ENCODE data around the gene ZNF280B.

ZNF280B gene

DNA sequence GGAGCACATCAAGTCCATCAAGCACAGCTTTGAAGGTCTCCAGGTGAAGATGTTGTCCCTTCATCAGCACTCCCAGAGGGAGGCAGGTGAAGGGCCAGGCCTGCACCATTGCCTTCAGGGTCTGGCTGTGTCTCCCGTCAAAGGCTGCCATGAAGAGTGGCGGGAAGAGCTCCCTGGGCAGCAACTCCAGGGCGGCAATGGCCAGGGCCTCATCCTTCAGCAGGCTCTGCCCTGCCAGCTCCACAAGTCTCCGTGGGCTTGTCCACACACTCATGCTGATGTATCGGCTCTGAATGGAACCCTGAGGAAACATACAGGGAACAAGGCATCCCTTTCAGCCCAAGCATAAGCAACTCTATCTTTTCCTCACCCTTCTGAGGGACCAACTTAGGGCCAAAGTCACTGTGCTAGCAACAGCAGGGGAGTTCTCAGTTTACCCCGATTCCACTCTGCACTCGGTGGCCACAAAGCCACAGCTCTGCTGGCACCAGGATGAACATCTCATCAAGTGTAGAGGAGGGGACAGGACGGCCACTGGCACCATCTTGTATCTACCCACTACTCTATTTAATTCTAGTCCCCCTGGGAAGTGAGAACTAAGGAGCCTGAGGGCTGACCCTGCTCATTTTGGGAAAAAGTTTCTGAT is 42.4 kb upstream of the ZNF280B start:
- no peak overlapping the region for H3K27ac ChIP-seq (ENCODE audit: low read depth, low read length)
- H3K9ac ChIP-seq (ENCODE audit: low read depth in 1 of 2, low read length in 2 of 2), result no peak overlapping the region
- H3K36me3 ChIP-seq (ENCODE audit: control insufficient read depth in 1 of 2, insufficient read depth in 2 of 2, low read length in 2 of 2), result no peaks in the 10 kb centered on the region
- no peaks in the 10 kb centered on the region for H3K4me1 ChIP-seq (ENCODE audit: control insufficient read depth in 1 of 2, insufficient read depth in 2 of 2, low read length in 2 of 2)
- no peaks in the 10 kb centered on the region for H3K9me3 ChIP-seq (ENCODE audit: control insufficient read depth in 1 of 2, low read length in 2 of 2)
- no peak overlapping the region for H3K4me3 ChIP-seq (ENCODE audit: low read depth in 1 of 2, low read length in 2 of 2)
- H3K27me3 ChIP-seq (ENCODE audit: control insufficient read depth in 1 of 2, insufficient read depth in 2 of 2, low read length in 2 of 2), result peaks cover 5 to 6% of the 10 kb centered on the region in 2 donors

DNA sequence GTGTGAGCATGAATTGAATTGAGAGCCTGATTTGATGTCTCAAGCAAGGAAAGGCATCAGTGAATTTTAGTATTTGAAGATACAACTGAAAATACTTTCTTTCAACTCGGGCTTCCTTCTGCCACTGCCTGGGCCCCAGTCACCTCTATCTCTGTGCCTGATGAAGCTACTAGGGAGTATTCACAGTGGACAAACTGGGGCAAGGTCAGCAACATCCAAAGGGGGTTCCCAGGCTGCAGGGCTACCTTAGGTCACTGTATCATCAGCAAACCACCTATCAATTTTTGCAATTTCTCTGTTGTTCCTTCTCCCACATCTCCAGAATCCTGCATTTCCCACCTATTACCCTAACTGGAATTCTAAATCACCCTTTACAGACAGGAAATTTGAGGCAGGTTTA is 40.4 kb upstream of the ZNF280B start:
- Histone ChIP-seq H3K4me3 (ENCODE audit: low read depth in 1 of 2, low read length in 2 of 2) (no peak overlapping the region), H3K36me3 (ENCODE audit: control insufficient read depth in 1 of 2, insufficient read depth in 2 of 2, low read length in 2 of 2) (no peaks in the 10 kb centered on the region), H3K27me3 (ENCODE audit: control insufficient read depth in 1 of 2, insufficient read depth in 2 of 2, low read length in 2 of 2) (peaks cover 5 to 6% of the 10 kb centered on the region in 2 donors), H3K9ac (ENCODE audit: low read depth in 1 of 2, low read length in 2 of 2) (no peak overlapping the region), H3K27ac (ENCODE audit: low read depth, low read length) (no peak overlapping the region), H3K9me3 (ENCODE audit: control insufficient read depth in 1 of 2, low read length in 2 of 2) (no peaks in the 10 kb centered on the region), H3K4me1 (ENCODE audit: control insufficient read depth in 1 of 2, insufficient read depth in 2 of 2, low read length in 2 of 2) (no peaks in the 10 kb centered on the region)

DNA sequence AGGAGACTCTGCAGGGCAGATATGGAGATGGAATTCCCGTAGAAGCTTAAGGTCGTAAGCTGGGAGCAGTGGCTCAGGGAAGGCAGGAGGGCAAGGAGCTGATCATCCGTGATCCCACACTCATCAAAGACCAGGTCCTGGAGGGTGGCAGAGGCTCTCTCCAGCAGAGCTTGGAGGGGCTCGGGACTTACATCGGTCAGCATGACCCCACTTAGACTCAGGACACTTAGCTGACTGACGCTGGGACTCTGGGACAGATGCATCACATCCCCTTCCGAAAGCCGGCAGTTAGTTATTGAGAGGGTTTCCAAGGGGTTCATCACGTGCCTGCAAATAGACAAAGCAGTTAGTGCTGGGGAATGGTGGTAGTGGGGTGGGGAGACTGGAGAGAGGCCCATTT is 39.8 kb upstream of the ZNF280B start:
- H3K4me3 ChIP-seq (ENCODE audit: low read depth in 1 of 2, low read length in 2 of 2), result no peak overlapping the region

DNA sequence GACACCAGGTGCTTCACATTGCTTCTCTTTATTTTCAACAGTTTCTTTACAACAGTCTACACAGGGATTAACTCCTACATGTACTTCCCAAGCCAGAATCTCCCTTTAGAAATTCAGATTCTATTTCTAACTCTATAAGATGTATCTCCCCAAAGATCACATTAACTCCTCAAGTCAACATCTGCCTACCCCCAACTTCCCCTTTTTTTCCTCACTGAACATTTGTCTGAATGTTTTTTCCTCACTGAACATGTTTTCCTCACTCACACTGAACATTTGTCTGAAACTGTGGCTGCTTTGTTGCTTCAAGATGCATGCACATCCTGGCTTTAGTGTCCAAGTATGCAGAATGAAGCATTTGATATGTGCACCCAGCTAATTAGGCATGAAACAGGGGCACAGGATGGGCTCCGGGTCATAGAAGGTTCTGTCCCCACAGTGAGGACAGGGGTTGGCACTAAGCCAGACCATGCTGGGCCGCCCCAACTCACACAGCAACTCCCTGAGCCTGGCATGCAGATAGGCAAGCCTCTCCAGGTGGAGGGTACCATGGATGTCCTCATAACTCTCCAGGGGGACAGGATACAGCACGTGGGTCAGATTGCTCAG is 39.3 kb upstream of the ZNF280B start:
- no peaks in the 10 kb centered on the region for H3K36me3 ChIP-seq (ENCODE audit: control insufficient read depth in 1 of 2, insufficient read depth in 2 of 2, low read length in 2 of 2)
- no peaks in the 10 kb centered on the region for H3K4me1 ChIP-seq (ENCODE audit: control insufficient read depth in 1 of 2, insufficient read depth in 2 of 2, low read length in 2 of 2)
- no peak overlapping the region for H3K4me3 ChIP-seq (ENCODE audit: low read depth in 1 of 2, low read length in 2 of 2)
- H3K27me3 ChIP-seq (ENCODE audit: control insufficient read depth in 1 of 2, insufficient read depth in 2 of 2, low read length in 2 of 2), result peaks cover 5 to 6% of the 10 kb centered on the region in 2 donors
- H3K27ac ChIP-seq (ENCODE audit: low read depth, low read length), result no peak overlapping the region
- H3K9ac ChIP-seq (ENCODE audit: low read depth in 1 of 2, low read length in 2 of 2), result no peak overlapping the region
- H3K9me3 ChIP-seq (ENCODE audit: control insufficient read depth in 1 of 2, low read length in 2 of 2), result no peaks in the 10 kb centered on the region

More for the DNA sequence above, 39.8 kb upstream of the ZNF280B start:
- peaks cover 5 to 6% of the 10 kb centered on the region in 2 donors for H3K27me3 ChIP-seq (ENCODE audit: control insufficient read depth in 1 of 2, insufficient read depth in 2 of 2, low read length in 2 of 2)
- no peak overlapping the region for H3K9ac ChIP-seq (ENCODE audit: low read depth in 1 of 2, low read length in 2 of 2)
- no peaks in the 10 kb centered on the region for H3K36me3 ChIP-seq (ENCODE audit: control insufficient read depth in 1 of 2, insufficient read depth in 2 of 2, low read length in 2 of 2)
- H3K27ac ChIP-seq (ENCODE audit: low read depth, low read length), result no peak overlapping the region
- H3K4me1 ChIP-seq (ENCODE audit: control insufficient read depth in 1 of 2, insufficient read depth in 2 of 2, low read length in 2 of 2), result no peaks in the 10 kb centered on the region
- H3K9me3 ChIP-seq (ENCODE audit: control insufficient read depth in 1 of 2, low read length in 2 of 2), result no peaks in the 10 kb centered on the region

DNA sequence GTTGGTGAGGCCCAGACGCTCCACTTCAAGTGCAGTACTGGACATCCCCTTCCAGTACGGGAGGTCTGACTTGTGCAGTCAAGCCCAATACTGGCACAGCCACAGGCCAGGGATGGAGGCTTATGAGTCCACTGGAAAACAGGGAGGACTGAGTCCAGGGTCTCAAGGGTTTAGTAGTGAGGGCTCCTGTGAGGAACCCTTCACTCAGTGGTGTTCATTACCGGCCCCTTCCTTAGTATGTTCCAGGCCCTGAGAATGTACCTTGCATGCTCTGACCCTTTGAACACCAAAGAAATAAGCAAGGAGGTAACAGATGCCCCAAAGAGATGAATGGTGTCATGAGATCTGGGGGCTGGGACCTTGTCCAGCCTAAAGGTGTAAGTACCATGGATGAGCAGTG is 38.7 kb upstream of the ZNF280B start:
- Histone ChIP-seq H3K27ac (ENCODE audit: low read depth, low read length) (no peak overlapping the region), H3K4me3 (ENCODE audit: low read depth in 1 of 2, low read length in 2 of 2) (no peak overlapping the region), H3K4me1 (ENCODE audit: control insufficient read depth in 1 of 2, insufficient read depth in 2 of 2, low read length in 2 of 2) (no peaks in the 10 kb centered on the region), H3K9ac (ENCODE audit: low read depth in 1 of 2, low read length in 2 of 2) (no peak overlapping the region), H3K36me3 (ENCODE audit: control insufficient read depth in 1 of 2, insufficient read depth in 2 of 2, low read length in 2 of 2) (no peaks in the 10 kb centered on the region), H3K27me3 (ENCODE audit: control insufficient read depth in 1 of 2, insufficient read depth in 2 of 2, low read length in 2 of 2) (peaks cover 5 to 6% of the 10 kb centered on the region in 2 donors), H3K9me3 (ENCODE audit: control insufficient read depth in 1 of 2, low read length in 2 of 2) (no peaks in the 10 kb centered on the region)

DNA sequence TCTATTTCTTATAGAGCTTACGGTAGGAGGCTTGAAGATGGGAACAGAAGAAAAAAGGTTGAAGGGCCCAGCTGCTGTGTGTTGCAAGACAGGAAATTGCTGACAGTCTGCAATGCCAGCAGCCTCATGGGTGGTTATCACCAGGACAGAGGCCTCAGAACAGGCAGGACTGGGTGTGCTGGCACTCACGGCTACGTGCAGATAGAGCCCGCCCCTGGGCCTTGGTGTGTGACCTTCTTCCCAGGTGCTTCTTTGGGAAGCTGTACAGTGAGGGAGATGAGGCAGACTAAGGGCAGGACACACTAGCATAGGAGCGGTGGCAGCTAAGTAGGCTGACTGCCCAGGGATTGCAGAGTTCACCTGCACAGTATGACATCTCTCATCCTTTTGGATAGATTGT is 37.9 kb upstream of the ZNF280B start:
- Histone ChIP-seq H3K4me3 (ENCODE audit: low read depth in 1 of 2, low read length in 2 of 2) (no peak overlapping the region), H3K27ac (ENCODE audit: low read depth, low read length) (no peak overlapping the region), H3K27me3 (ENCODE audit: control insufficient read depth in 1 of 2, insufficient read depth in 2 of 2, low read length in 2 of 2) (peaks cover 5 to 6% of the 10 kb centered on the region in 2 donors), H3K9me3 (ENCODE audit: control insufficient read depth in 1 of 2, low read length in 2 of 2) (no peaks in the 10 kb centered on the region), H3K36me3 (ENCODE audit: control insufficient read depth in 1 of 2, insufficient read depth in 2 of 2, low read length in 2 of 2) (no peaks in the 10 kb centered on the region), H3K4me1 (ENCODE audit: control insufficient read depth in 1 of 2, insufficient read depth in 2 of 2, low read length in 2 of 2) (no peaks in the 10 kb centered on the region), H3K9ac (ENCODE audit: low read depth in 1 of 2, low read length in 2 of 2) (no peak overlapping the region)

DNA sequence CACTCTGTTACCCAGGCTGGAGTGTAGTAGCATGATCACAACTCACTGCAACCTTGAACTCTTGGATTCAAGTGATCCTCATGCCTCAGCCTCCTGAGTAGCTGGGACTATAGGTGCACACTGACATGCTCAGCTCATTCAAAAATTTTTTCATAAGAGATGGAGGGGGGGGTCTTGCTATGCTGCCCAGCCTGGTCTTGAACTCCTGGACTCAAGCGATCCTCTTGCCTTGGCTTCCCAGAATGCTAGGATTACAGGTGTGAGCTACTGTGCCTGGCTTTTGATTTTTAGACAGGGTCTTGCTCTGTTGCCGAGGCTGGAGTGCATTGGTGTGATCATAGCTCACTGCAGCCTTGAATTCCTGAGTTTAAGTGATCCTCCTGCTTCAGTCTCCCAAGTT is 36.5 kb upstream of the ZNF280B start:
- Histone ChIP-seq H3K4me3 (ENCODE audit: low read depth in 1 of 2, low read length in 2 of 2) (no peak overlapping the region), H3K27me3 (ENCODE audit: control insufficient read depth in 1 of 2, insufficient read depth in 2 of 2, low read length in 2 of 2) (peaks cover 5 to 6% of the 10 kb centered on the region in 2 donors), H3K4me1 (ENCODE audit: control insufficient read depth in 1 of 2, insufficient read depth in 2 of 2, low read length in 2 of 2) (no peaks in the 10 kb centered on the region), H3K27ac (ENCODE audit: low read depth, low read length) (no peak overlapping the region), H3K36me3 (ENCODE audit: control insufficient read depth in 1 of 2, insufficient read depth in 2 of 2, low read length in 2 of 2) (no peaks in the 10 kb centered on the region), H3K9ac (ENCODE audit: low read depth in 1 of 2, low read length in 2 of 2) (no peak overlapping the region), H3K9me3 (ENCODE audit: control insufficient read depth in 1 of 2, low read length in 2 of 2) (no peaks in the 10 kb centered on the region)

DNA sequence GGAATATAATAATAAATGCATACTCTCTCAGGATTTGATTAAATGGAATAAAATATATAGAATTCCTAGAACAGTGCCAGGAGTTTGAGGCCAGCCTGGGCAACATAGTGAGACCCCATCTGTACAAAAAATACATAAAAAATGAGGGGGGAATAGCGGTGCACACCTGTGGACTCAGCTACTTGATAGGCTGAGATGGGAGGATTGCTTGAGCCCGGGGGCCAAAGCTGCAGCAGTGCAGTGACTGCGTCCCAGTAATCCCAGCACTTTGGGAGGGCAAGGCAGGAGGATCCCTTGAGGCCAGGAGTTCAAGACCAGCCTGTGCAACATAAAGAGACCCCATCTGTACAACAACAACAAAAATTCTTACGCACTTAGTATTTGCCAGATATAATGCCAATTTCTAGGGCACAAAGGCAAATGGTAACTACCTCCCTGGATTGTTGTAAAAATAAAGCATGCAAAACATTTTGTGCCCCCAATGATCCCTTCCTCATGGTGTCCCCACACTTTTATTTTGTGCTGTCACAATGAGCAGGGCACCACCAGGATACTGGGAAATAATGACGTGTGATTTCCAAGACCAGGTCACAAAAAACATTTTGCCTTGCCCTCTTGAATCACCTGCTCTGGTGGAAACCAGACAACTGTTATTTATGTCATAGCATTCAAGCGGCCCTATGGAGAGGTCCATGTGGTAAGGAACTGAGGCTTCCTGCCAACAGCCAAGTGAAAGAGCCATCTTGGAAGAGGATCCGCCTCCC is 29.9 kb upstream of the ZNF280B start:
- no peak overlapping the region for H3K27ac ChIP-seq (ENCODE audit: low read depth, low read length)
- no peak overlapping the region for H3K9ac ChIP-seq (ENCODE audit: low read depth in 1 of 2, low read length in 2 of 2)
- no peaks in the 10 kb centered on the region for H3K27me3 ChIP-seq (ENCODE audit: control insufficient read depth in 1 of 2, insufficient read depth in 2 of 2, low read length in 2 of 2)

DNA sequence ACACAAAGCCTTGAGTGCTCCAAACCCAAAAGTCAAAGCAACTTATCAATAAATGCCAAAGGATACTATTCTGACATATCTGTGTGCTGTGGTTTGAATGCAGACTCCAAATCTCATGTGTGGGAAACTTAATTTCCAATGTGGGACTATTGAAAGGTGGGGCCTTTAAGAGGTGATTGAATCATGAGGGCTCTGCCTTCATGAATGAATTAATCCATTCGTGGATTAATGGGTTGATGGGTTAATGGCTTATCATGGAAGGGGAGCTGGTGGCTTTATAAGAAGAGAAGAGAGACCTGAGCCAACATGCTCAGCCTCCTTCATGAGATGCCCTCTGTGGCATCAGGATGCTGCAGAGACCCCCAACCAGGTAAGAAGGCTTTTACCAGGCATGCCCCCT is 28.4 kb upstream of the ZNF280B start:
- no peak overlapping the region for H3K4me3 ChIP-seq (ENCODE audit: low read depth in 1 of 2, low read length in 2 of 2)
- no peak overlapping the region for H3K27ac ChIP-seq (ENCODE audit: low read depth, low read length)
- H3K27me3 ChIP-seq (ENCODE audit: control insufficient read depth in 1 of 2, insufficient read depth in 2 of 2, low read length in 2 of 2), result no peaks in the 10 kb centered on the region
- no peaks in the 10 kb centered on the region for H3K36me3 ChIP-seq (ENCODE audit: control insufficient read depth in 1 of 2, insufficient read depth in 2 of 2, low read length in 2 of 2)
- H3K4me1 ChIP-seq (ENCODE audit: control insufficient read depth in 1 of 2, insufficient read depth in 2 of 2, low read length in 2 of 2), result no peaks in the 10 kb centered on the region
- no peak overlapping the region for H3K9ac ChIP-seq (ENCODE audit: low read depth in 1 of 2, low read length in 2 of 2)
- H3K9me3 ChIP-seq (ENCODE audit: control insufficient read depth in 1 of 2, low read length in 2 of 2), result no peaks in the 10 kb centered on the region

More for the DNA sequence above, 29.9 kb upstream of the ZNF280B start:
- Histone ChIP-seq H3K4me3 (ENCODE audit: low read depth in 1 of 2, low read length in 2 of 2) (no peak overlapping the region), H3K9me3 (ENCODE audit: control insufficient read depth in 1 of 2, low read length in 2 of 2) (no peaks in the 10 kb centered on the region), H3K4me1 (ENCODE audit: control insufficient read depth in 1 of 2, insufficient read depth in 2 of 2, low read length in 2 of 2) (no peaks in the 10 kb centered on the region), H3K36me3 (ENCODE audit: control insufficient read depth in 1 of 2, insufficient read depth in 2 of 2, low read length in 2 of 2) (no peaks in the 10 kb centered on the region)

DNA sequence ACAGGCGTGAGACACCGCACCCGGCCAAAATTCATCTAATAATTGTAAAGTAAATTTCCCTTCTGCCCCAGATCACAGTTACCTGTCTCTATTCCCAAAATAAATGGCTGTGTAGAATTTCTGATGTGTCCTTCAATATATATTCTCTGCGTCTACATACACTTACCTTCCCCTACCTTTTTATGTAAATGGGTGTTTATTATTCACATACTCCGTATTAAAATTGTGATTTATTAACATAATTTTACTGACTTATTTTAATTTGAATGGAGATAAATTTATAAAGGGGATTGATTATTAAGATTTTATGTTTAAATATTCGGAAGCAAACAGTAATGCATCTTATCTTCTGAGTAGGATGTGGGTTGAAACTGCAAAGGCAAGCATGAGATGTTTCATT is 28.0 kb upstream of the ZNF280B start:
- Histone ChIP-seq H3K27me3 (ENCODE audit: control insufficient read depth in 1 of 2, insufficient read depth in 2 of 2, low read length in 2 of 2) (no peaks in the 10 kb centered on the region), H3K4me3 (ENCODE audit: low read depth in 1 of 2, low read length in 2 of 2) (no peak overlapping the region), H3K9me3 (ENCODE audit: control insufficient read depth in 1 of 2, low read length in 2 of 2) (no peaks in the 10 kb centered on the region), H3K36me3 (ENCODE audit: control insufficient read depth in 1 of 2, insufficient read depth in 2 of 2, low read length in 2 of 2) (no peaks in the 10 kb centered on the region), H3K4me1 (ENCODE audit: control insufficient read depth in 1 of 2, insufficient read depth in 2 of 2, low read length in 2 of 2) (no peaks in the 10 kb centered on the region), H3K9ac (ENCODE audit: low read depth in 1 of 2, low read length in 2 of 2) (no peak overlapping the region), H3K27ac (ENCODE audit: low read depth, low read length) (no peak overlapping the region)
